Stimulated activated CD4-positive, alpha-beta T cell treated with anti-CD3 and anti-CD28 coated beads, Interleukin-4, amount 100 ng/mL, for 4 hours (primary cell): ENCODE results near the gene CDX2.

Experiments
- DNase-seq, 2 experiments: peaks; one replicate each; pipeline ENCODE4 v3.0.0-alpha.2; 2020

CDX2 gene

DNA sequence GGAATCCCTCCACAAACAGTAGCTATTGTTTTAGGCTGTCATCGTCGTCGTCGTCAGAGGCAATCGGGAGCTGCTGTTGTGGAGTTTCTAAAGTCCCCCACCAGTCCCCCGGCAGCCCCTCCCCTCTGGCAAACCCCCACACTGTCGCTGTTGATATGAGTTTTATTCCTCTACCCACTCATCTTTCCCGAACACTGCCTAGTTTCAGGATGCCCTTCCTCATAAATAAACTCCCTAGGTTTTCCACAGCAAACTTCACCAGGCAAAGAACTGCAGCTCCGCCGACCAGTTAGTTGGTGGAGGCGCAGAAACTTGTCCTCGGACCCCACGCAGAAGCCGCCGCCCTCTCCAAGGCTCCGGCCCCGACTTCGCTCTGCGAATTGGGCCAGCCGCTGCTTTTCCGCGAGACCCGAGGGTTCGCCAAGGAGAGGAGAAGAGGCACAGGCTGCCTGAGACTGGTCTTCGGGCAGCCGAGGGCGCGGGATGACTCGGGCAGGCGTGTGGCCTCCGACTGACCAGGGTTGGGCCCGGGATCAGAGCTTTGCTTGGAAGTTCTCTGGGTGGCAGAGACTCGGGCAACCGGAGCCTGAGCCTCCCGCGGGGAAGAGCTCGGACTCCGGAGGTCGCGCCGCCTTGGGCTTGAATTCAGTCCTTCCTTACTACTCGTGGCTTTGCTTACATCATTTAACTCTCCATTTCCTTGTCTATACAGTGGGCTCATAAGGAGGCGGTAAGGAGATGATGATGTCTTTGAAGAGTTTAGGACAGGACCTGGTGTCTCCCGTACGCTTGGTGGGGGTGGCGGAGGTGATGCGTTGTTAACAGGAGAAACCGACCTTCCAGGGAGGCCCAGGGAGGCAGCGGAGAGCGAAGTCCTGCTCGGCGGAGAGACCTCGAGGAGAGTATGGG, 41.4 kb downstream of the CDX2 start:
- DNase-seq, result no peak

DNA sequence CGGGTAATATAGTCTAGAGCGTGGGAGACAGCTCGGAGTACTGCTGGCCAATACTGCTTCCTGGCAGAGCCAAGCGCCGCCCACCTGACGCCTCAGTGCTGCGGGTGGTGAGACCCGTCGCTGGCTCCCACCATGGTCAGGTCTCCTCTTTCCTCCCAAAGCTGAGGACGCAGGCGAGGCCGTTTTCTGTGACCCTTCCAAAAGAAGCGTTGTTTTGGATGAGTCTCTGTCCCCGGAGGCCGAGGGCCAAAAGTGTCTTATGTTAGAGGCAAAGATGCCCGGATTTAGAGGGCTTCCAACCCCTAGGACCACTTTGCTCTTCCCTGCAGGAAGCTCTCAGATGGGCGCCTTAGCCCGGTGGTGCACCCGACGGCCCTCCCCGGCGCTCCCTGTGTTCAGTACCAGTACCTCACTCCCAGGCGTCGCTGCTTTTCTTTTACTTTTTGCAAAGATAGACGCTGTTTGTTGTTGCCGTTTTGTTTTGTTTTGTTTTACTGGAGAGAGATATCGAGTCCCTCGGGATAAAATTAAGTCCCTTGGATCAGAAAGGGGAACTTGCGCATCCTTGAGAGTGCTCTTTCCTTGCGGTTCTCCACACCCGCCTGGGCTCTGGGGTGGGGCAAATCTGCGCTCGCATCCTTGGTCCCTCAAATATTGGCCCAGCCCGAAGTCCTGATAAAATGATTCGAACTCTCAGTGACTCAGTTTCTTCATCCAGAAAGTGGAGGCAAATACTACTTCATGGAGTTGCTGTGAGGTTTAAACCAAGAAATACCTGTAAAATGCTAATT, 42.3 kb downstream of the CDX2 start:
- DNase-seq, result no peak

DNA sequence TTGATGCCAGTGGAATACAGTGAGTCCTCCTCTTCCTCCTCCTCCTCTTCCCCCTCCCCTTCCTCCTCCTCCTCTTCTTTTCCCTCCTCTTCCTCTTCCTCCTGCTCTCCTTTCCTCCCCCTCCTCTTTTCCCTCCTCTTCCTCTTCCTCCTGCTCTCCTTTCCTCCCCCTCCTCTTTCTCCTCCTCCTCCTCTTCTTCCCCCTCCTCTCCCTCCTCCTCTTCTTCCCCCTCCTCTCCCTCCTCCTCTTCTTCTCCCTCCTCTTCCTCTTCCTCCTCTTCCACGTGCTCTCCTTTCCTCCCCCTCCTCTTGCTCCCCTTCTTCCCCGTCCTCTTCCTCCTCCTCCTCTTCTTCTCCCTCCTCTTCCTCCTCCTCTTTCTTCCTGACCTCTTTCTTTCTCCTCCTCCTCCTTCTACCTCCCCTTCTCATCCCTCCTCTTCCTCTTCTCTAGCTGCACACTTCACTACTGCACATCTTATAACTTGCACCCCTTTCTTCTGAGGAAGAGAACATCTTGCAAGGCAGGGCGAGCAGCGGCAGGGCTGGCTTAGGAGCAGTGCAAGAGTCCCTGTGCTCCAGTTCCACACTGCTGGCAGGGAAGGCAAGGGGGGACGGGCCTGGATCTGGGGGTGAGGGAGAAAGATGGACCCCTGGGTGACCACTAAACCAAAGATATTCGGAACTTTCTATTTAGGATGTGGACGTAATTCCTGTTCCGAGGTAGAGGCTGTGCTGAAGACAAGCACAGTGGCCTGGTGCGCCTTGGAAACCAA, 43.7 kb downstream of the CDX2 start:
- DNase-seq, result no peak

DNA sequence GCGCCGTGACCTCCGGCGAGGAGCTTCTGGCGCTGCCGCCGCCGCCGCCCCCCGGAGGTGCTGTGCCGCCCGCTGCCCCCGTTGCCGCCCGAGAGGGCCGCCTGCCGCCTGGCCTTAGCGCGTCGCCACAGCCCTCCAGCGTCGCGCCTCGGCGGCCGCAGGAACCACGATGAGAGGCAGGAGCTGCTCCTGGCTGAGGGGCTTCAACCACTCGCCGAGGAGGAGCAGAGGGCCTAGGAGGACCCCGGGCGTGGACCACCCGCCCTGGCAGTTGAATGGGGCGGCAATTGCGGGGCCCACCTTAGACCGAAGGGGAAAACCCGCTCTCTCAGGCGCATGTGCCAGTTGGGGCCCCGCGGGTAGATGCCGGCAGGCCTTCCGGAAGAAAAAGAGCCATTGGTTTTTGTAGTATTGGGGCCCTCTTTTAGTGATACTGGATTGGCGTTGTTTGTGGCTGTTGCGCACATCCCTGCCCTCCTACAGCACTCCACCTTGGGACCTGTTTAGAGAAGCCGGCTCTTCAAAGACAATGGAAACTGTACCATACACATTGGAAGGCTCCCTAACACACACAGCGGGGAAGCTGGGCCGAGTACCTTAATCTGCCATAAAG, 44.5 kb downstream of the CDX2 start:
- DNase-seq, result no peak

DNA sequence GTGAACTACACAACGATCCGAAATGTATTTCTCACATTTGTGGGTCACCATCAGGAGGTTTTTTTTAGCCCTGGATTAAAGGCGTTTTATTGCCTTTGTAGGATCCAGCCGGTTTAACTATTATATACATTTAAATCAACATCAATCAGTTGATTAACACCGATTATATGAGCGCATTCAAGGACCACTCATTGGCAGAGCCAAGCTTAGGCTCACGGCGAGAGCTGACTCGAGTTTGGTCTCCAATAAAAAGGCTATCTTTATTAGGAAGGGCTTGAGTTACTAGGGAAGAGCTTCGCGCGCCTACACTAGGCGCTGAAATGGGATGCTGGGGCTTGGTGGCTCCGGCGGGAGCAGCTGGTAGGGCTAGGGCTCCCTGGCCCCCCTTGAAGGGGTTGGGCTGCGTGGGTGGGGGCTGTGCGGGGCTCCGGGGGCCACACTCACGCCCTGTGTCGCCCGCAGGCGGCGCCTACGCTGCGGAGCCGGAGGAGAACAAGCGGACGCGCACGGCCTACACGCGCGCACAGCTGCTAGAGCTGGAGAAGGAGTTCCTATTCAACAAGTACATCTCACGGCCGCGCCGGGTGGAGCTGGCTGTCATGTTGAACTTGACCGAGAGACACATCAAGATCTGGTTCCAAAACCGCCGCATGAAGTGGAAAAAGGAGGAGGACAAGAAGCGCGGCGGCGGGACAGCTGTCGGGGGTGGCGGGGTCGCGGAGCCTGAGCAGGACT, 45.2 kb downstream of the CDX2 start:
- no peak for DNase-seq

DNA sequence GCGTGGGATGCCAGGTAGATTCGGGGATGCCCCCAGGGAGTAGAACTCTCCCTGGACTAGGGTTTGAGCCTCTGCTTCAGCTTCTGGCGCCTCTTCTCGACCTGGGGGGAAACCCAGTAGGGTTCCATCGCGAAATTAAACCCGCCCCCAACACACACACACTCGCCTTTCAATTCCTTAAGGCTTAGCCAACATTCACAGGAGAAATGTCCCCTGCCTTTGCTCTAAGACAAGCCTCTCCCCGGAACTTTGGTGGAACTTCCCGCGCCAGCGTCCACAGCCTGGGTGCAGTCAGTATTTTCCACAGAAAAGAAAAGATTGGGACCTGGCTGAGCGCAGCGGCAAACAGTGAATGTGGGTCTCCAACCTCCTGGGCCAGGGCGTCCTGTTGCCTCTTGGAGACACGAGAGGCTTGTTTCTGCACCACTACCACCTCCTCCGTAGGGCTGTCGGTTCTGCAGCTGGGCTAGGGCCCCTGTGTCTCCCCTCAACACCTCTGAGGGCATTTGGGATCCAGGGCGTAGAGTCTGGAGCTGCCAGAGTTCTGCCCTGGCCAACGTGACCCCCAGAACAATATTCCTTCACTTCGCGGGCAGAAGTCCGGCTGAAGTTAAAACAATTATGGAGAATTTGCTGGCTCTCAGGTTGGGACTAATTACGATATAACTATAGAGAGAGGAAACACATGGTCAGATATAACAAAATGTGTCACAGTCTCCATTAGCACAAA, 46.1 kb downstream of the CDX2 start:
- no peak for DNase-seq

DNA sequence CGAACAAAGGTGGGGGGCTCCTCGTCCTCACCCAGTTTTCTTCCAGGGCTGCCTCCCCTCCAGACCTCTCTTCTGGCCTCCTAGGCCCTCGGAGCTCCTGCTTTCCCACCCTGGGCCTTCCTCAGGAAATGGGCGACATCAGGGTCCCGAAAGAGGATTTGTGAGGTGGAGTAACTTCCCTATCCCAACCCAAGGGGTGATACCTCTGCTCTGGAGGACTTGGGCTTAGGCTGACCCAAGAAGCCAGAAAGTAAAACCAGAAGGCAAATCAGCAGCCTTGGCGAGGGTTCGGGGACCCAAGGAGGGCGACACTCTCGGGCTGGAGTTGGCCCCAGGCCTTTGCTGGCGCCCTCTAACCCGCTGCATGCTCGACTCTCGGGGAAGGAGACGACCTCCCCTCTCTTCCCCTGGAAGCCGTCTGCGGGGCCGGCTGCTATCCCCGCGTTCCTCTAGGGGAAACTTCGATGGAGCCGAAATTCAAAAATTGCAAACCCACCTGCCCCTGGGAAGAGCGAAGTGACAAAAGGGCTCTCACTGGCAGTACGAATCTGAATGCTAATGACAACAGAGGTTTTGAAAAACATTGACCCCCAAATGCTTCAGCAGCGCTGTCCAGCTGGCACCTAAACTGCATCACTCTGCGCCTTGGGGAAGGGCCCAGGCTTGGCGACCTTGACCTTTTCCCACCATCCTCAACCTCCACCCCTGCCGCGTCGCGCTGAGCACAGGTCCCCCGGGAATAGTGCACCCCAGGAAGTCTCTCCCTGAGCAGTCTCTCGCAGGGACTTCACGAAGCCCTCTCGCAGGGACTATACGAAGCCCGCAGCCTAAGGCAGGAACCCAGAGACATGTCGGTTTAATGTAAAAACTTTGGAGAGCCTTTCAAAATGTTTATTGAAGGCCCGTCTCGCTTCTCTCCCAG, 46.9 kb downstream of the CDX2 start:
- DNase-seq, result no peak

DNA sequence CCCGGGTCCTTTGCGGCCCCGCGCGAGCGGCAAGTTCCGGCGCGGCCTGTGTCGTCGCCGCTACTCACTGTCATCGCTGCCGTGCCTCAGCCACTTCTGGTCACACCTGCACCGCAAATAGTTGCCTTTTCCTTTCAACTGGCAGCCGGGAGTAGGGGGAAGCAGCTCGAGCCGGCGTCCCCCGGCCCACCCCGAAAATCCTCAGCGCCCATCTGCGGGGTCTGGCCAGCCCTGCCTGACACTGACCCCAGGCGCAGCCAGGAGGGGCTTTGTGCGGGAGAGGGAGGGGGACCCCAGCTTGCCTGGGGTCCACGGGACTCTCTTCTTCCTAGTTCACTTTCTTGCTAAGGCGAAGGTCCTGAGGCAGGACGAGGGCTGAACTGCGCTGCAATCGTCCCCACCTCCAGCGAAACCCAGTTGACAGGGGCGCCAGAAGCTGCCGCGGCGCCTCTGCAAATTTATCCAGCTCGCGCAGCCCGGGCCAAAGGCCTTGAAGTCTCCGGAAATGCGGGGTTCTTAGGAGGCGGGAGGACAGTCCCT, 47.6 kb downstream of the CDX2 start:
- DNase-seq, result no peak

DNA sequence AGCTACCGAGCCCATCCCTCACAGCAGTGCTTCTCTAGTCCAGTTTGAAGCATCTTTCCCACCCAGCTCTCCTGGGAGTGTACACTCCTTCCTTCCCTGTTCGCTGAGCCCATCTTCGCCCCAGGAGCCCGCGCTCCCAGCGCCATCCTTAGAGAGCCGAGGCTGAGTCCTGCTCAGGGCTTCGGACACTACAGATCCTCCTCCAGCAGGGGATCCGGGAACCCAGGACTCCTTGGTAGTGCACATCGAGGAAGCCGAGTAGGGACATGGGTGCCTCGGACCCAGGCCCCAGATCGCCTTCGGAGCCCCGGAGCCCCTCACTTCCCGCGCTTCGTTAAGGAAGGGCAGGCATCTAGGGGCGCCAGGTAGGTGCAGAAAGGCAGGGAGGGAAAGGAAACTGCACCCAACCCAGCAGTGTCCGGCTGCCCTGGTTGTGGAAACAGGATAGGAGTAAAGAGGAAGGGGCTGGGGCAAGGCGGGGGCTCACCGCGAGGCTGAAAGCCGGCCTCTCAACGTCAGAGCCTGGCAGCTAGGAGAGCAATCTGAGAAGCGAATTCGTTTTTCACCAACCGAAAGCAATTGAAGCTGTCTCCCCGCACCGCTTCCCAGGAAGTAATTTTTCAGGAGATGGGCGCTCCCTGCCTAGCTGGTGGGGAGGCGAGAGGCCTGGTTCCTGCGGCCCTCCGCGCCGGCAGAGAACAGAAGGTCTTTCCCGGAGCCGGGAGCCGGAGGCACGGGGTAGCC, 48.3 kb downstream of the CDX2 start:
- DNase-seq, result no peak

DNA sequence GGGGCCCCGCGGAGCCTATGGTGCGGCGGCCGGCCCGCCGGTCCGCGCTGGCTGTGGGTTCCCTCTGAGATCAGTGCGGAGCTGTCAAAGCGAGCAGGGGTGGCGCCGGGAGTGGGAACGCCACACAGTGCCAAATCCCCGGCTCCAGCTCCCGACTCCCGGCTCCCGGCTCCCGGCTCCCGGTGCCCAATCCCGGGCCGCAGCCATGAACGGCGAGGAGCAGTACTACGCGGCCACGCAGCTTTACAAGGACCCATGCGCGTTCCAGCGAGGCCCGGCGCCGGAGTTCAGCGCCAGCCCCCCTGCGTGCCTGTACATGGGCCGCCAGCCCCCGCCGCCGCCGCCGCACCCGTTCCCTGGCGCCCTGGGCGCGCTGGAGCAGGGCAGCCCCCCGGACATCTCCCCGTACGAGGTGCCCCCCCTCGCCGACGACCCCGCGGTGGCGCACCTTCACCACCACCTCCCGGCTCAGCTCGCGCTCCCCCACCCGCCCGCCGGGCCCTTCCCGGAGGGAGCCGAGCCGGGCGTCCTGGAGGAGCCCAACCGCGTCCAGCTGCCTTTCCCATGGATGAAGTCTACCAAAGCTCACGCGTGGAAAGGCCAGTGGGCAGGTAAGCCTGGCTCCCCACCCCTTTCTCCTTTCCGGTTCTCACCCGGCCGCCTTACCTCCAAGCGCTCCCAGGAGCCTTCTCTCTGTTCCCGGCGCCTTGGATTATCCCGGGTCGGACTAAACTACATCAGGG, 49.0 kb downstream of the CDX2 start, which contains the start of gene PDX1:
Gene PDX1, plus strand, starts transcription at position 67 of the 743 bp plus-strand sequence. Its CDS starts 139 bp downstream, at position 206.
- peak in 1 of 2 experiments; percentile 6 for DNase-seq

DNA sequence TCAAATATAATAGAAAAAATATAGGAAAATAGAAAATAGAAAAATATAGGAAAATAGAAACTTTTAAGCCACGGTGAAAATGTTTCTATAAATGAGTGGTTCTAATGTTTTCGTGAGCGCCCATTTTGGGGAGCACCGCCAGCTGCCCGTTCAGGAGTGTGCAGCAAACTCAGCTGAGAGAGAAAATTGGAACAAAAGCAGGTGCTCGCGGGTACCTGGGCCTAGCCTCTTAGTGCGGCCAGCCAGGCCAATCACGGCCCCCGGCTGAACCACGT, 49.5 kb downstream of the CDX2 start:
- DNase-seq, result no peak

DNA sequence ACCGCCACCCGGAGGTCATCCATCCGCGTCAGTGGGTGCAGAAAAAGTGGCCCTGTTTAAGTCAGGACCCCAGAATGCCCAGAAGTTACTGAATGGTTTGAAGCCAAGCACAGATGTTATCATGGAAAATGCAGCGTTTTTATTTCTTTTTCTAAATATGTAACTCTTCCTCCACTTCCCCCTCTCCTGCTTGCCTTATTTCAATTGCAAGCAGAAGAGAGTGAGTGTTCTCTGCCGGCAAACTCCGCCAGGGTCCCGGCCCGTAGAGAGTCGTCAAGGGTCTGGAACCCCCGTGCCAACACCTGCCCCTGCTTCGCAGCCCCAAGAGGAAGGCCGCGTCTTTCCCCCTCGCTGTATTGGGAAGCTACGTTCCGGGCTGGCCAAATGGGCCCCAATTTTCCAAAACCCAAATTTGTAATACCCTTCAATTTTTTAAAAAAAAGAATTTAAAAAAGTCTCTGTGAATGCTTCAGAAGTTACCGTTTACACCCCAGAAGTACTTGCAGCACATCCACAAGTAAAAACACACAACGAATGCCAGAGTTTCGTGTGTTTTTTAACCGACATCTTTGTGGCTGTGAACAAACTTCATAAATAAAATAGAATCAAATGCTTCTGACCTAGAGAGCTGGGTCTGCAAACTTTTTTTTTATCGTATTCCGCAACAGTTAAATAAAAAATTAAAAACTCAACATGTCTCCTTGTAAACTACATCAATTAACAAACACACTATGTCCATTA, 50.0 kb downstream of the CDX2 start:
- no peak for DNase-seq

DNA sequence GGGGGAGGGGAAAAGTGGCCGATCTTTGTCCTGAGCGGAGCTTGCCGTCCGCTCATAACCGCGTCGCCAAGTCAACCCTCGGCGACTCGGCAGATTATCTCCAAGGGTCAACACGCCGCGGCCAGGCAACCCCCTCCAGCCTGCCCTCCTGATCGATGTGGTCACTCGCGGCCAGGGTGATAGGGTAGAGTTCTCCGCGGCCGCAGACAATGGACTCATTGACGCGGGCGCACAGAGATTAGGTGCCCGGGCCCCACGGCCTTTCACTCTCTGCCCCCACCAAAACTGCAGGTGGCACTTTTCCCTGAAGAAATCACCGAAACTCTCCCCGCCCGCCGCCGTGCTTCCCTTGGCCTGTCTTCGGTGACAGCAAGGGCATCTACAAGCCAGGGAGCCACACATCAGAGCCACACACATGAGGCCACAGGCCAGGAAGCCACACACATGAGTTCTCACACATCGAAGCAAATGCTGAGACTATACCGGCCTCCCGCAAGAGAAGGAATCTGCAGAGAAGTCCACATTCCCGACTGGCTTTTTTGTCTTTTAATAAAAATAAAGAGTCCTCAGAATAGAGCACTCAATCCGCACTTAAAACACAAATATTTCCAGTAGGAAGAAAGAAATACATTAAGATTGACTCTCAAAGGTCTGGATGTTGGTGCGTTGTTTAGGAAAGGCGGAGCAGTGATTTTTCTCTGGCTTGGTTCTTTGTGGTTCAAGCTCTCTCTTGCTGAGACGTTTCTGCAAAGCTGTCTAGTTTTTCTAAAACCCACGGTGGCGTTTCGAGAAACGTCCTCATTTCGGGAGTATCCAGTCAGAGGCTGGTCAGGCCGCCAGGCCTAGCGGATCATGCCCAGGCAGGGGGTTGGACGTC, 50.8 kb downstream of the CDX2 start:
- no peak for DNase-seq

DNA sequence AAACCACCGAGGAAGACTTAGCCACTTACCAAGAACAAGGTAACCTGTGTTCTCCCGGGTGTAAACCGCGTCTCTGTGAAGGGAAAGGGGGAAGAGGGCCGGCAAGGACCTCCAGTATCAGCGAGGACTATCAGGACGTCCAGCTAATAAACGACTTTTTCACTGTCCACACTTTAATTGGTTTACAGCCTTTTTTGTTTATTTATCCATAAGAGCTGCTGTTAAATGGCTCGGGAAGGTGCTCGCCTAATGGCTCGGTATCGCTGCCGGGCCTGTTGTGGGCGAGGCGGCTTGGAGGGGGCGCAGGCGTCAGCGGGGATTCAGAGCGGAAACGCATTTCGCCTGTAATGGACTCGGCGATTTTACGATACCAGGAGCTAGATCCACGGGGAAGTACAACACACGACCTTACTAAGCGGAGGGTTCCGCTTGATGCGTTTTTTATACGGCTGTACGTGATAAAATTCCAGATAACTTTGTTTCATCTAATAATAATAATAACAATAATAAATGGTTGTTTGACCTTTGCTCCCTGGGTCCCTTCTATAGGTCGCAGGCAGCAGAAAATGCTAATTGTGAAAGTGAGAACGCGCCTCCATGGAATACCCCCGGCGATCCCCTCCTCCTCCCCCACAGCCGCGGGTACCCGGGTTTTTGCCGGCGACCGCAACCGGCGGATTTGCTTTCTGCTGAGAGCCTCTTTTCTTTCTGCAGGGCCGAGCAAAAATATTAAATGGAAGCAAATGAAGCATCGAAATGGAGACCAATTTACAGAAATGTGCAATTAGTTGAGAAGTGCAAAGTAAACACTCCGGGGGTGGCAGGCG, 51.8 kb downstream of the CDX2 start:
- DNase-seq, result no peak

DNA sequence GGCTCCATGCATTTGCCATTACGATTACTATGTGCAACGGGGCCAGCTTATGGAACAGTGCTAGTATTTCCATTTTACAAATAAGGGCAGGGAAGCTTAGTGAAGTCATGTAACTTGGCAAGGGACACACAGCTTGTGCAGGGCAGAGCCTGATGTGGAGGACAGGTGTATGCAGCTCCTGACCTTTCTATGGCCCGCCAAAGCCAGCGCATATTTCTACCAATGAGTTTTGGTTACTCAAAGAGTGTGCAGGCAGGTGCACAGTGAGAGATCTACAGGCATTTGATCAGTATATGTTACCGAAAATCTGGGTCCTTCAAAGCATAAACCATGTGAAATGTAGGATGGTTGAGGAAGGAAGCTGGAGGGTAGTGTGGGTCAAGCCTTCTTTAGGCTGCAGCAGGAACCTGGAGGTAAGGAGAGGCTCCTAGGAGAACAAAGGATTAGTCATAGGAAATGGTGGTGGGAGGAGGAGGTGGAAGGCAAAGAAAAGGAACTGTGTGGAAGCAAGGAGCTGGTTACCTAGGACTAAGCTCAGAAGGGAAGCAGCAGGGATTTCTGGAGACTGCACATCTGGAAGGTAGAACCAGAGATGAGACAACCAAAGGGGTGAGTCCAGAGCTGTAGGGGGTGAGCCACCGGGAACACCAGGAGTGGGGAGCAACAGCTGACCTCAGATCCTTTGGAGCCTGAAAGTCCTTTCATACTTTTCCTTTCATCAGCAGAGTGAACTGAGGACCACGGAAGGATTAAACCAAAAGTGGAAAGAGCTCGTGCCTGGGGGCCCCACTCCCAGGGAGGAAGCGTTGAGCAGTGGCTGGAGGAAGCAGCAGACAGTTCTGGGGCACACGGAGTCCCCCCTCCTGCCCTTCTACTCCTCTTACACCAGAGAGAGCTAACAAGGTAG, 53.6 kb downstream of the CDX2 start:
- no peak for DNase-seq
